Fibroblast of lung (primary cell): ENCODE measurements around the gene TRIM14. TPM values are rescaled to one million over a fixed set of nuclear protein-coding genes. Genes with fewer than 3 reads are reported as not detected.
"Not testable (repeated sequence)": the region's sequence is repeated elsewhere in the genome, so short reads cannot be mapped to it uniquely, and the experiment has no call there.

ENCODE experiments used
- DNase-seq, 2 donors: peaks; one replicate each; pipeline versions ENCODE4 v3.0.0 to v3.0.0-alpha.2; 2010; ENCODE audit warnings: low read depth in 2 of 2
- H2AFZ ChIP-seq: 2 replicates; pipeline ENCODE4 v1.5.1; 2012; ENCODE audit warnings: low read length, control low read depth, inconsistent platforms
- H3K27ac ChIP-seq: 2 replicates; pipeline ENCODE4 v1.5.1; 2011; ENCODE audit warnings: low read length, control low read depth; ENCODE audit not compliant: insufficient read depth
- H3K27me3 ChIP-seq: 2 replicates; pipeline ENCODE4 v1.5.1; 2011; ENCODE audit warnings: mild to moderate bottlenecking, low read length; ENCODE audit not compliant: control insufficient read depth, insufficient read depth
- H3K36me3 ChIP-seq: 2 replicates; pipeline ENCODE4 v1.5.1; 2011; ENCODE audit warnings: low read length; ENCODE audit not compliant: control insufficient read depth, insufficient read depth
- H3K4me1 ChIP-seq: 2 replicates; pipeline ENCODE4 v1.5.1; 2011; ENCODE audit warnings: low read length; ENCODE audit not compliant: control insufficient read depth, insufficient read depth; ENCODE audit errors: extremely low read depth
- H3K4me2 ChIP-seq: 2 replicates; pipeline ENCODE4 v1.5.1; 2011; ENCODE audit warnings: low read length, control low read depth; ENCODE audit not compliant: insufficient read depth; ENCODE audit errors: extremely low read depth
- H3K4me3 ChIP-seq, 4 experiments: fragments of 200-600 bp in 1 of 4; sonication (generic) in 1 of 4; replicated peaks in 1 of 4; 2 replicates each; pipeline ENCODE4 v1.5.1; 2011 to 2016; ENCODE audit warnings: low read length in 4 of 4, low read depth in 3 of 4, mild to moderate bottlenecking in 3 of 4, control low read depth in 2 of 4, inconsistent platforms in 1 of 4, mixed read lengths in 1 of 4; ENCODE audit not compliant: insufficient read depth in 1 of 4; ENCODE audit errors: control extremely low read depth in 1 of 4
- H3K79me2 ChIP-seq: 2 replicates; pipeline ENCODE4 v1.5.1; 2012; ENCODE audit warnings: mild to moderate bottlenecking, low read length, inconsistent platforms; ENCODE audit not compliant: control insufficient read depth, insufficient read depth
- H3K9ac ChIP-seq: 2 replicates; pipeline ENCODE4 v1.5.1; 2011; ENCODE audit warnings: mild to moderate bottlenecking, low read length, control low read depth; ENCODE audit not compliant: insufficient read depth
- H3K9me3 ChIP-seq: 2 replicates; pipeline ENCODE4 v1.5.1; 2012; ENCODE audit warnings: low read depth, low read length; ENCODE audit not compliant: control insufficient read depth, insufficient read depth
- H4K20me1 ChIP-seq: 2 replicates; pipeline ENCODE4 v1.5.1; 2011; ENCODE audit warnings: low read length; ENCODE audit not compliant: control insufficient read depth, insufficient read depth; ENCODE audit errors: extremely low read depth
- EZH2 ChIP-seq: IDR thresholded peaks from 2 replicates; pipeline ENCODE4 v1.5.1; 2012; ENCODE audit warnings: low read length, control low read depth, mild to moderate bottlenecking; ENCODE audit errors: missing control alignments
- polyA plus RNA-seq, 2 donors: library from polyadenylated mRNA; depleted of rRNA in 1 of 2; stranded (reverse) in 1 of 2; unstranded in 1 of 2; fragments of >200 nt; gene quantifications; 2 replicates each; pipeline ENCODE4 v1.2.1, GENCODE V29; 2011 to 2012; ENCODE audit warnings: missing spikeins in 1 of 2
- total RNA-seq: library from RNA; depleted of rRNA; stranded (reverse); fragments of >200 nt; gene quantifications from 2 replicates; pipeline ENCODE4 v1.2.1, GENCODE V29; 2014
- TF ChIP-seq, protein P1 (sequence below), 2 donors: IDR thresholded peaks in 1 of 2; conservative IDR thresholded peaks in 1 of 2; 1 replicate in 1 of 2; 2 replicates in 1 of 2; pipeline ENCODE4 v1.5.1; 2011 to 2012; ENCODE audit warnings: low read length in 2 of 2, control low read depth in 1 of 2, inconsistent platforms in 1 of 2, low read depth in 1 of 2, mild to moderate bottlenecking in 1 of 2

The TRIM14 gene
- total and polyA plus RNA-seq, 2 donors (not counting 1 experiment from before 2014, with no cell fraction given) = 7.8 to 8.6 TPM

DNA sequence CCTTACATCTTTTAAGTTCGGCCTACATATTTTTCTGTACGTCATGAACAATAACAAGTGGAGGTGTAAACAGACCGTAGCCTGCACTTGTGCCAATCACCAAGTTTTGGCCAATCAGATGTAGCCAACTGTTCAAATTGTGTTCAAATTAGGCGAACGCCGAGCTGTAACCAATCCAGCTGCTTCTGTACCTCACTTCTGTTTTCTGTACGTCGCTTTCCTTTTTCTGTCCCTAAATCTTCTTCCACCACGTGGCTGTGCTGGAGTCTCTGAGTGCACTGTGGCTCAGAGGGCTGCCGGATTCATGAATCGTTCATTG lies 26.4 kb downstream of the TRIM14 start:
- no peak for DNase-seq
- no peak overlapping the region for H2AFZ ChIP-seq
- H3K9ac ChIP-seq = no peak overlapping the region
- H3K36me3 ChIP-seq = no peaks in the 10 kb centered on the region
- H3K4me2 ChIP-seq = no peak overlapping the region
- no peaks in the 10 kb centered on the region for H3K79me2 ChIP-seq
- no peaks in the 10 kb centered on the region for H3K9me3 ChIP-seq
- H3K4me1 ChIP-seq = peaks cover 2% of the 10 kb centered on the region
- H3K27me3 ChIP-seq = no peaks in the 10 kb centered on the region
- H3K27ac ChIP-seq = no peak overlapping the region
- no peaks in the 10 kb centered on the region for H4K20me1 ChIP-seq
- no peak for TF ChIP-seq EZH2
- TF ChIP-seq, protein P1, sequence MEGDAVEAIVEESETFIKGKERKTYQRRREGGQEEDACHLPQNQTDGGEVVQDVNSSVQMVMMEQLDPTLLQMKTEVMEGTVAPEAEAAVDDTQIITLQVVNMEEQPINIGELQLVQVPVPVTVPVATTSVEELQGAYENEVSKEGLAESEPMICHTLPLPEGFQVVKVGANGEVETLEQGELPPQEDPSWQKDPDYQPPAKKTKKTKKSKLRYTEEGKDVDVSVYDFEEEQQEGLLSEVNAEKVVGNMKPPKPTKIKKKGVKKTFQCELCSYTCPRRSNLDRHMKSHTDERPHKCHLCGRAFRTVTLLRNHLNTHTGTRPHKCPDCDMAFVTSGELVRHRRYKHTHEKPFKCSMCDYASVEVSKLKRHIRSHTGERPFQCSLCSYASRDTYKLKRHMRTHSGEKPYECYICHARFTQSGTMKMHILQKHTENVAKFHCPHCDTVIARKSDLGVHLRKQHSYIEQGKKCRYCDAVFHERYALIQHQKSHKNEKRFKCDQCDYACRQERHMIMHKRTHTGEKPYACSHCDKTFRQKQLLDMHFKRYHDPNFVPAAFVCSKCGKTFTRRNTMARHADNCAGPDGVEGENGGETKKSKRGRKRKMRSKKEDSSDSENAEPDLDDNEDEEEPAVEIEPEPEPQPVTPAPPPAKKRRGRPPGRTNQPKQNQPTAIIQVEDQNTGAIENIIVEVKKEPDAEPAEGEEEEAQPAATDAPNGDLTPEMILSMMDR (conservative IDR thresholded peaks at IDR 0.05 in 1 of 2, IDR thresholded peaks at IDR 0.05 in 1 of 2; ENCODE audit: low read depth in 1 of 2, low read length in 2 of 2) = no peak
- no peak overlapping the region for H3K4me3 ChIP-seq

DNA sequence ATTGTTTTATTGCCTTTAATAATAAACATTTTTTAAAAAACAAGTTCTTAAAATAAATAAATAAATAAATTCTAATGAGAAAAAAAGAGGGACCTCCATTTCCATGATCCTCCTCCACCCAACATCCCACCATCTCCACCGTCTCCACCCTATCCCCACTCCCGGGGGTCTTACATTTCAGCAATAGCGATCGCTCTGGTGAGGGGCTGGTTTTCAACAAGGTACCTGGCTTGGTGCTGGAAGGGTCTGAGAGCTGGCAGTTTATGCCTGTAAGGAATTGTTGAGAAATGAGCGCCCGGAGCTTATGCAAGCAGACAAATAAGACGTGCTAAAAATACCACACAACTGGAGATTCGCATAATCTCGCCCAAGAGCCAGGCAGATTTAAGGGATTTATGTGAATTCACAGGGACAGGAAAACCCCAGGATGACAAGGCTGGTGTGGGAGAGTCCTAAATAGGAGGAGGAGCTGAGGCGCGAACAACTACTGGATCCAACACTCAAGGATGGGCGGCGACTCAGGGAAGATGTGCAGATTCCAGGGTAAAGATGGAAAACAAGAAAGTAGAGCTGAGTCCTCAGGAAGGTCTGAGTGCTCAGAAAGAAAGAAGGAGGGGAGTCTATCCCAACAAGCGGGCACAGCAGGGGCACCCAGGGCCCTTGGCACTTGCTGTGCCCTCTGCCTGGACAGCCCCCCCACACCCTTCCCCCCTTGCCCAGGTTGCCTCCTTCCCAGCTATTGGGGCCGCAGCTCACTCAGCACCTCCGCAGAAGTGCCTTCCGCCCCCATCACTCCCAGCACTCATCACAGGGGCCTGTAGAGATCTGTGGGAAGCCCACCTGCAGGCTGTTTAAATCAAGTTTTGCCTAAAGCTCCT lies 27.0 kb downstream of the TRIM14 start:
- Histone ChIP-seq H3K9me3 (no peaks in the 10 kb centered on the region), H3K9ac (no peak overlapping the region), H3K27me3 (no peaks in the 10 kb centered on the region), H3K36me3 (no peaks in the 10 kb centered on the region), H3K4me3 (no peak overlapping the region), H3K27ac (no peak overlapping the region), H3K4me1 (peaks cover 2% of the 10 kb centered on the region), H3K4me2 (no peak overlapping the region), H4K20me1 (no peaks in the 10 kb centered on the region), H2AFZ (no peak overlapping the region), H3K79me2 (no peaks in the 10 kb centered on the region)
- DNase-seq = no peak
- TF ChIP-seq EZH2 = no peak
- TF ChIP-seq, protein P1 (conservative IDR thresholded peaks at IDR 0.05 in 1 of 2, IDR thresholded peaks at IDR 0.05 in 1 of 2; ENCODE audit: low read depth in 1 of 2, low read length in 2 of 2) = no peak

DNA sequence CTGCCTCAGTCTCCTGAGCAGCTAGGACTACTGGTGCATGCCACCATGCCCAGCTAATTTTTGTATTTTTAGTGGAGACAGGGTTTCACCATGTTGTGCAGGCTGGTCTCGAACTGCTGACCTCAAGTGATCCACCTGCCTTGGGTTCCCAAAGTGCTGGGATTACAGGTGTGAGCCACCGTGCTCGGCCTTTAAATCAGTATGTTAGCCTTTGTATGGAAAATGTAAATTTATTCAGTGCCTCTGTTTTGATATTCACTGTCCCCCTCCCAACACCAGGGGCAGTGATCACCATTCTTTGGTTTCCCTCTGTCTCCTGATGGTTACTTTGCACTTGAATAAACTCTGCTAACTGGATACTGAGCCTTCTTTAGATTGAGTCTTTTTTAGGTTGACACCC lies 28.3 kb downstream of the TRIM14 start:
- H3K4me1 ChIP-seq, H3K27me3 ChIP-seq, H3K36me3 ChIP-seq, H3K9ac ChIP-seq, H3K9me3 ChIP-seq, H3K4me2 ChIP-seq, H3K27ac ChIP-seq, H4K20me1 ChIP-seq, DNase-seq, H3K4me3 ChIP-seq, H3K79me2 ChIP-seq, H2AFZ ChIP-seq: not testable (repeated sequence)
